ENCODE data around the gene ERBB4.

ERBB4 gene

GRCh38 chr2:211875488-211875887 is 663.1 kb downstream of the ERBB4 start:
- no peak for DNase-seq

DNA sequence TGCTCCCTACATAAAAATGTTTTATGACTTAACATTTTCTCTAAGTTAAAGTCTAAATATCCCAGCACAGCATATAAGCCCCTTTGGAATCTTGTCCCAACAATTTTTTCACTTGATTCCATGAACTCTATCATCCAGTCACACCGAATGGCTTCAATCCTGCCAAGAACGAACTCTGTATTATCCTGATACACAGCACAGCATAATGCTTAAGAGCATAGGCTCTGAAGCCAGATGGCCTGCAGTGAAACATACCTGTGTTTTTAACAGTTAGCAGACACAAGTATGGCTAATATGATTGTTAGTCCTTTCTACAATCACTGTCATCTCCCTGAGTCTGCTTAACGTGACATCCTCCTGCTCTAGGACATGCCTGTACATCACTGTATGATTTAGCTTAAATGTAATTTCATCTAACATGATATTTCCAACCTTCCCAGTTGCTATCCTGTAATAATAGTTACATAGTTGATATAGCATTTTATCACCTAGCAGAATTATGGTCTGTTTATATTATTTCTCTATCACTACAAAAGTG is 669.5 kb downstream of the ERBB4 start:
- no peak for DNase-seq

GRCh38 chr2:211867845-211868451 is 670.7 kb downstream of the ERBB4 start:
- no peak for DNase-seq

GRCh38 chr2:211864328-211864727 is 674.3 kb downstream of the ERBB4 start:
- no peak for DNase-seq

DNA sequence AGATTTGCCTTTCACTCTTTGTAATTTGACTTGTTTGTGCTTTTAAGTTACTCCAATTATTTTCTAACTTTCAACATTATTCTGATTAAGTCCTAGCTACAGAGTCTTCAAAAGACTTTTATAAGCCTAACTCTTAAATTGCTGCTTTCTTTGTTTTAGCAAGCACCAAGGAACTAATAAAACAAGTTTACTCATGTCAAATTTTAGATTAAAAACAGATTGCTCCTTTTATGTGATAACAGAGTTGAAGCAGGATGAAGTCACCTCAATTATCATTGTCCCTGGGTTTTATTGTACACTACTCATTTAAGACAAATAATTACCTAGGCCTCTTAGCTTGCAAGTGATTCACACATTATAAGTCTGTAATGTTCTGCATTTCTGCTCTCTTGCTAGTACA is 678.4 kb downstream of the ERBB4 start:
- DNase-seq, result no peak

DNA sequence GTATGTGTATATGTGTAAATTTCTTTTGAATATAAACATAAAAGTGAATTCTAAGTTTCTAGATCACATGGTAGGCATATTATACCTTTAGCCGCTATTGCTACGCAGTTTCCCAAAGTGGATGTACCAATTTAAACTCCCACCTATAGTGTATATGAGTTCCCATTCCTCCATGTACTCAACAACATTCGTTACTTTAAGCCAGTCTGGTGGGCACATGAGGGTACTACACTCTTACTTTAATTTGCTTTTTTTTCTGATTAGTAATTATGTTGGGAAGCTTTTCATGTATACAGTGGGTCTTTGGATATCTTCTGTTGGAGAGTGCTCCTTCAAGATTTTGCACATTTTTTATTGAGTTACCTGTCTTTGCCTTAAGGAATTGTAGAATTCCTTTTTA is 683.8 kb downstream of the ERBB4 start:
- no peak for DNase-seq

GRCh38 chr2:211846714-211847113 is 691.9 kb downstream of the ERBB4 start:
- DNase-seq, result no peak

DNA sequence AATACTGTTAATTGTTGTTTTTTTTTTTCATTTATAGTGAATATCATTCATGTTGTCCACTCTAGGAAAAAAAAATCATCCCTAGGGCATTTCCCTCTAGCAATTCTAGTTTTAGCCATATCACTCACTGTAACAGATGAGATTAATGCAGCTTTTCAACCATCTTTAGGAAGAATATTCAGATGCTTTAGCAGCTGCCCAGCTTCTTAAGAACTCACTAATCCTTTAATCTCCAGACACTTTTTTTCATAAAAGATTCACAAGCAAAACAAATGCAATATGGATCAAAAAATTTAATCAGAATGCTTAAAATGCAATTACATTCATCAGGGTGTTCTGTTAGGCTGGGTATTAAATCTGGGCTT is 692.6 kb downstream of the ERBB4 start:
- DNase-seq, result no peak

DNA sequence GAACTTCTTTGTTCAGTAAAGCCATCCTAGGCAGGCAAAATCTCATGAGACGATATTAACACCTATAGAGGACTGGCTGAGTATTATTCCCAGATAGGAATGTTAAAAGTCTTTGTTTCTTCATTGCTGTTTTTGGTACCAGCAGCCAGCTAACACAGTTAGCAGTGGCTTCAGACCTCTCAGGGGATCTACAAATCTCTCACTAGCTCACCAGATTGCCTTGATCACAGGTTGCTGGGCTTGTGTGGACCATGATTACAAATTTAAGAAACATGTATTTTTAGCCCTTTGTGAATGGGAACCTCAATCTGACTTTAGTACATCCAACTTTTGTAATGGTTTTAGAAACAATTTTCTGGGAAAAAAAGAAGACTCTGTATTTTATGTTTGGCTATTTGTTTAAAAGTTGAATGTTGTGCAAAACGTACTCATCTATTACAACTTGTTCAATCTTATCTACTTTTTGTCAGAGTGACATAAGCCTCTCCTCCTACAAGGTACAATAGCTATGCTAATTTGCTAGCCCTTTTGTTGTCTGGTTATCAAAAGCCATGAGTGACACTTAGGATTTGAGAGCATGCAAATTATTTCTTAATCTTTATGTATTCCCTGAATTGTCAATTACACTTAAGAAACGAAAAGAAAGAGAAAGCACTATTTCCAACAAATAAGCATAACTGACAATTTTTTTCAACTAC is 693.1 kb downstream of the ERBB4 start:
- DNase-seq, result no peak

- DNase-seq, result no peak
Measured at GRCh38 chr2:211837706-211838105, 700.9 kb downstream of the ERBB4 start.

- no peak for DNase-seq
Measured at GRCh38 chr2:211837206-211837605, 701.4 kb downstream of the ERBB4 start.

GRCh38 chr2:211836409-211836808 is 702.2 kb downstream of the ERBB4 start:
- DNase-seq, result no peak

DNA sequence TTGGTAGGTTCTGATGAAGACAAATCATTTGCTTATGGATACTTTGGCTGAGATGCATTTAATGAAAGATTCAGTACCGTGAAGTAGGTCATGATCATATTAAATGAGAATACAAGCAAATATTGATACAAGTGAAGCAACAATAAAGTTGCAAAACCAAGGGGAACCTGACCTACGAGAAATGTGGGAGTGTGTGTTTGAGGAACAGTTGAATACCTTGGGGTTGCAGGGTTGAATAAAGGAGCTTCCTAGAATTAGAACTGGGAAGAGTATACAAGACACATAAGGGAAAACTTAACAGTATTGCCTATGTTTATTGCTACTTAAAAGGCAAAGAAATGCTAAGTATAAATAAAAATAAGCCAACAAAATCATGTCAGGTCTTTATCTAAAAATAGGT is 702.9 kb downstream of the ERBB4 start:
- no peak for DNase-seq

GRCh38 chr2:211833582-211834279 is 704.9 kb downstream of the ERBB4 start:
- no peak for DNase-seq

- no peak for DNase-seq
Measured at GRCh38 chr2:211829725-211830124, 708.9 kb downstream of the ERBB4 start.

GRCh38 chr2:211823886-211824479 is 714.6 kb downstream of the ERBB4 start:
- no peak for DNase-seq

GRCh38 chr2:211822686-211823335 is 715.8 kb downstream of the ERBB4 start:
- no peak for DNase-seq

- no peak for DNase-seq
Measured at GRCh38 chr2:211816754-211817153, 721.8 kb downstream of the ERBB4 start.

- DNase-seq, result no peak
Measured at GRCh38 chr2:211812587-211812986, 726.0 kb downstream of the ERBB4 start.

DNA sequence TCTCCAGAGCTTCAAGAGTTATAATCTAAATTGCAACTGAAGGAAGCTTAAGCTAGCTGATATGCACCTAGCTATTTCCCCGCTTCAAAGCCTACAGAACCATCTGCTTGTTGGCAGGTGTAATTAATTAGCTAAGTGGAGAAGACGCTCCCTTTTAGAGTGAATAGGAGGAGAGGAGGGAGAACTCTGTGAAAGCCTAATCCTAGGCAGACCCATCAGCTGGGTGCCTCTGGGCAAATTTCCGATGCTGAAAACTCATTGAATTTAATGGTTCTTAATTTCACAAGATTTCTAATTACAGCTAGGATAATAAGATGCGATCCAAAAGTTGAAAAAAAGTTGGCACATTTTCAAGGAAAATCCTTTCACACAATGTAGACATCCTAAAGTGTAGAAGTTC is 735.9 kb downstream of the ERBB4 start:
- DNase-seq, result no peak

- DNase-seq, result no peak
Measured at GRCh38 chr2:211800001-211800400, 738.6 kb downstream of the ERBB4 start.

DNA sequence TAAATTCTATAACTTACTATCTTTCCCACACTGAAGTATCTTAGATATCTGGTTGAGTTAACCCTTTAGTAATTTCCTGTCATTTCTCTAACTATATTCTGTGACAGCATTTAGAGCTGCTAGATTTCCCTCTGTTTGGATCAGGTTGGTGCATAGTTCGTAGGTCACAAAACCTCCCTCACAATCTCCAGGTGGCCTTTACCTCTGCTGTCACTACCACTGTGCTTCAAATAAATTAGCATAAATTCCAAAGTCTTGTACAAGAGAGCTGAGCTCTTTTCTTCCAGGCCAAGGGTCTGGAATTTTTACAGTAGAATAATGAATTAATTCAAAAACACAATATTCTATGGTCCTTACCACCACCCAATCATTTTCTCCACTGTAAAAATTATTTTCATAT is 739.7 kb downstream of the ERBB4 start:
- DNase-seq, result no peak

GRCh38 chr2:211793690-211794089 is 744.9 kb downstream of the ERBB4 start:
- DNase-seq, result no peak
